Retinal pigment epithelial cell (primary cell): Measurements from ENCODE around the gene ARNT2.

ENCODE experiments used
- DNase-seq: peaks from one replicate; pipeline ENCODE4 v3.0.0-alpha.2; 2010; ENCODE audit warnings: low read depth
- H3K4me3 ChIP-seq: 2 replicates; pipeline ENCODE4 v1.5.1; 2011; ENCODE audit warnings: mild to moderate bottlenecking, low read length, control low read depth, moderate library complexity
- TF ChIP-seq, protein P1 (sequence below): conservative IDR thresholded peaks from 2 replicates; pipeline ENCODE4 v1.5.1; 2011; ENCODE audit warnings: low read depth, low read length, control low read depth, inconsistent platforms

ARNT2 gene

DNA sequence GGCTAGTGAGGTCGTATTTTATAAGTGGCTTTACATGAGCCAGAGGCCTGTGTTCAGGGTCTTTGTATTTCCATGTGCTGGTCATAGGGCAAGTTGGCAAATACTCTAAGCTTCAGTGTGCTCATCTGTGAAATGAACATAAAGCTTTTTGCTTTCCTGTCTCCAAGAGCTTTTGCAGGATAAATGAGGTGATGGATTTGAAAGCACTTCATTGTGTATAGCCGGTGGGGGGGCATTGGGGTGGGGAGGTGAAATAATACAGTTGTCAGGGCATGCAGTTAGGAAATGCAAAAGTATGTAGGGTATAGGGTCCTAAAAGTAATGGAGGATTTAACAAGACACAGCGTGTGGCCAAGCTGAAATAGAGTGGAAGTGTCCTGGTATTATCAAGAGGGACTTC, 67.7 kb downstream of the ARNT2 start:
- H3K4me3 ChIP-seq, result no peak overlapping the region
- DNase-seq, result no peak
- TF ChIP-seq, protein P1, sequence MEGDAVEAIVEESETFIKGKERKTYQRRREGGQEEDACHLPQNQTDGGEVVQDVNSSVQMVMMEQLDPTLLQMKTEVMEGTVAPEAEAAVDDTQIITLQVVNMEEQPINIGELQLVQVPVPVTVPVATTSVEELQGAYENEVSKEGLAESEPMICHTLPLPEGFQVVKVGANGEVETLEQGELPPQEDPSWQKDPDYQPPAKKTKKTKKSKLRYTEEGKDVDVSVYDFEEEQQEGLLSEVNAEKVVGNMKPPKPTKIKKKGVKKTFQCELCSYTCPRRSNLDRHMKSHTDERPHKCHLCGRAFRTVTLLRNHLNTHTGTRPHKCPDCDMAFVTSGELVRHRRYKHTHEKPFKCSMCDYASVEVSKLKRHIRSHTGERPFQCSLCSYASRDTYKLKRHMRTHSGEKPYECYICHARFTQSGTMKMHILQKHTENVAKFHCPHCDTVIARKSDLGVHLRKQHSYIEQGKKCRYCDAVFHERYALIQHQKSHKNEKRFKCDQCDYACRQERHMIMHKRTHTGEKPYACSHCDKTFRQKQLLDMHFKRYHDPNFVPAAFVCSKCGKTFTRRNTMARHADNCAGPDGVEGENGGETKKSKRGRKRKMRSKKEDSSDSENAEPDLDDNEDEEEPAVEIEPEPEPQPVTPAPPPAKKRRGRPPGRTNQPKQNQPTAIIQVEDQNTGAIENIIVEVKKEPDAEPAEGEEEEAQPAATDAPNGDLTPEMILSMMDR, result no peak

DNA sequence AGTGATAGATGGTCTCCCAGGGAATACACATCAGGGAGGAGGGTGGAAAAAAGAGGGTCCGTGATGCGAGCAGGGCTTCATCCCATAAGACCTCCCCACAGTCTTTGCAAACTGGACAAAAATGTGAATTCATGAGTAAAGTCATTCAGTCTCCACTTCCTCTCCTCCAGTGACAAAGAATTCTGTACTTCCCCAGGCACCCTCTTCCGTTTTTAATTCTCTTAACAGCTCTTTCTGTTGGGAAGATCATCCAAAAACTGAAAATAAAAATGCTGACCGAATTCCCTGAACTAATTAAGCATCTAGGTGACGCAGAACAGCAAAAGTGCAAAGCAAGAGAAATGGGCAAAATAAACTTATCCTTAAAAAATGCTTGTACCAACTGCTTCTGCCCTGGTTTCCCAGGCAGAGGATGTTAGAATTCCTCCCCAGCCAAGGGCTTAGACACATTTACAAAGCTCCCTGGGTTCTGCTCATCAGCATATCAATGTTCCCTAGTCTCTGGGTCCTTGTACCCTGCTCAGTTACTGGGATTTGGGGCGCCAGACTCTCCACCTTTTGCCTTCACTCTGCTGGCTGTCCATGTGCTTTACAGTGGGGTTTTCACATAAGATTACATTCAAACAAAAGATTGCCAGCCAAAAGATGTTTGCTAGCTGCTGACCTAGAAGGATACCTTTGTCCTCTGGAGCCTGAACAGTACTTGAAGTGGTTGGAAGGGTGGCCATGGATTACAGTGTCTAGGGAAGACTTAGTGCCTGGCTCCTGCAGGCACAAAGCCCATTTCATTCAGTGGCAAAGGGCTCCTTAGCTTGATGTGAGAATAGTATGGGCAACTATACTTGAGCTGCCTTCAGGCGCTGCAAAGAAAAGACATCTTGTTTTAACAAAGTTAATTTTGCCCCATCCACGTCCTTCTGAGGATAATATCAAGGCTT, 69.4 kb downstream of the ARNT2 start:
- TF ChIP-seq, protein P1, result no peak
- no peak overlapping the region for H3K4me3 ChIP-seq

DNA sequence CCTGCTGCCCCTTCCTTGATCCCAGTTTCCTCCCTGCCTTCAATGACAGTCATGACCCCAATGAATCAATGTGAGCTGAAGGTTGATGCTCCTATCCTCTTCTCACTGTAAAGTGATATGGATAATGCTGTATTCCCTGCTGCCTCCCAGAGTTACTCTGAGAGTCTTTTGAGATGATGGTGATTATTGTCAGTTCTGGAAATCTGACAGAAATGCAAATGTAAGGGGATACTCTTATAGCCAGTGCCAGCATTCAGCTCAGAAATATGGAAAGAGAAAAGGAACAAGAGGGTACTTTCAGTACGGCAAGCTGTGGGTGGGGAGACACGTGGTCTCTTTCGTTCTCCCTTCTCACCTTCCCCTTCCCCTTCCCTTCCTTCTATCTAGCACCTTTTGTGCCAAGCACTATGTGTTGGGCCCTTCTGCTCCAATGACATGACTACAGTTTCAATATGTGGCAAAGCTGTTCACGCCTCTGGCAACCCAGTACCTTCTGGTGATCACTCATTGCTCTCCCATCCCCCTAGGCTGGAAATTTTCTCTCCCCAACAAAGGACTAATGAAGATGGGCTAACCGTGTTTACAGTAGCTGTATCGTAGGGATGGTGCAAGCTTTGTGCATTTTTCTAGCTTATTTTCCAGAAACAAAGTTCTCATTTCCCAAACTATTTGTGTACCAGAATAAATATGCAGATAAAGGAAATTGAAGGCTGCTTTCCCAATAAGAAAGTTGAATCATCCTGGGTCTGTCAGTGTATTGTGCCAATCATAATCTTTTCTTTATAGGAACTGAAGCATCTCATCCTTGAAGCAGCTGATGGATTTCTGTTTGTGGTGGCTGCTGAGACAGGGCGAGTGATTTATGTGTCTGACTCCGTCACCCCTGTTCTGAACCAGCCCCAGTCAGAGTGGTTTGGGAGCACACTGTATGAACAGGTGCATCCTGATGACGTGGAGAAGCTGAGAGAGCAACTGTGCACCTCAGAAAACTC, 70.3 kb downstream of the ARNT2 start:
- no peak overlapping the region for H3K4me3 ChIP-seq
- TF ChIP-seq, protein P1, result no peak
- no peak for DNase-seq

More for the DNA sequence above, 69.4 kb downstream of the ARNT2 start:
- no peak for DNase-seq

DNA sequence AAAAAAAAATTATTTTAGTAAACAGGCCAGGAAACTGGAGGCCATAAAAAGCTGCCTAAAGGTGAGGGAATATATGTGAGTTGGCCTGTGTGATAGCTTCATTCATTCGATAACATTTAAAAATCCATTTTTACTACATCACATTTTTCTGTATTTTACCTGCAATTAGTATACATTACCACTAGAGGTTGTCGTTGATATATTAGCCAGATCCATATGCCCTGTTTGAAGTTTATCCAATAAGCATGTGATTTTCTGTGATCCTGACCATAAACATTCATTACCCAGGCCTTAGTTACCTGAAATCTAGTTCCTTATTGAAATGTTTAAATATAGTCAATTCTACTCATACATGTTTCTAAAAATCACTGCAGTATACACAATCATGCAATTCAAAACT, 71.4 kb downstream of the ARNT2 start:
- TF ChIP-seq, protein P1, result peak; percentile 28
- H3K4me3 ChIP-seq, result no peak overlapping the region
- DNase-seq, result no peak

DNA sequence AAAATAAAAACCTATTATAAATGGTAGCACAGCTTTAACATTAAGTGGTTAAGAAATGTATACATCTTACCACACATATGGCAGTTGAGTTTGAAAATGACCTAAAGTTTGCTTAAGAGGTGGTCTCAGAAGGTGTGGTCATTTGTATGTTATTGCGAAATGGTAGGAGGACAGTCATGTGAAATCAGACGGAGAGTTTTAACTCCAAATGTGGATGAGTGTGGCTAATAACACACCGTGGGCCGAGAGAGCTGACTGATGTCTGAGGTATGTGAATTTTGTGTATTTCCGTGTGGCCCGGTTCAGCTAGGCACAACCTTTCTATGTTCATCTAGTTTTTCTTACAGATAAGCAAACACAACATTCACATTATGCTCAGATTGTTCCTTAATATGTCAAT, 71.9 kb downstream of the ARNT2 start:
- DNase-seq, result no peak
- no peak overlapping the region for H3K4me3 ChIP-seq
- TF ChIP-seq, protein P1, result no peak

DNA sequence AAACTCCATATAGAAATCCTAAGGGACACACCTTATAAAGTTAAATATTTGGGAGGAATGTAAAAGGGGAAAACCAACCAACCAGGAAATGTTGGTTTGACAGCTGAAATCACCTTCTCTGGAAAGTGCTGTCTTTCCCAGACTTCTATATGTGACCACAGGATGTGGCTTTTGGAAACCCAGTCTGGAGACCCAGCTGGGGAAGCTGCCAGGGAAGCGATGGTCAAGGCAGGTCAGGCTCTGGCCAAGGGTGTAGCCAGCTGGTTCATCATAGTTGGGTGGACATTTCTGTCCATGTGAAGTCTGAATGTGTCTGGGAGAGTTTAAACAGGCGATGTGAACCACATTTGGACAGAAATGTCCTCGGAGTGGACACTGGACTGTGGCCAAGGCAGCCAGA, 73.9 kb downstream of the ARNT2 start:
- TF ChIP-seq, protein P1, result no peak
- no peak for DNase-seq
- no peak overlapping the region for H3K4me3 ChIP-seq
